A673 (cell line): ENCODE results near the gene LRRC43.

ENCODE experiments used
- CTCF ChIP-seq: fragments of 300-800, 200-600 bp; sonication (generic); conservative IDR thresholded peaks from 2 replicates; pipeline ENCODE4 v1.5.1; 2017; ENCODE audit warnings: low read depth, mild to moderate bottlenecking, antibody characterized with exemption, low read length, moderate library complexity, mixed read lengths
- EZH2 ChIP-seq: fragments of 200-600 bp; sonication (generic); IDR thresholded peaks from 2 replicates; pipeline ENCODE4 v1.6.1; 2017; ENCODE audit warnings: borderline replicate concordance, low read depth, mild to moderate bottlenecking, mixed read lengths, antibody characterized with exemption, low read length; ENCODE audit not compliant: poor library complexity, severe bottlenecking

GRCh38 chr12:122159882-122160281 lies 23.0 kb upstream of the LRRC43 start:
- TF ChIP-seq CTCF (no peak), EZH2 (no peak)
